Vagina (tissue), 2 donors: ENCODE data around the gene COL27A1.

ENCODE experiments used
- POLR2AphosphoS5 ChIP-seq, 2 donors: sonication (generic); formaldehyde crosslinking; IDR thresholded peaks; one replicate each; pipeline ENCODE4 v1.9.0; 2017; ENCODE audit warnings: antibody characterized with exemption in 2 of 2, mild to moderate bottlenecking in 2 of 2, low read depth in 1 of 2; ENCODE audit not compliant: insufficient read depth in 1 of 2
- TF ChIP-seq, protein P1 (sequence below), 3 experiments: fragments of 450-650 bp in 2 of 3; fragments of 200-600 bp in 1 of 3; sonication (generic) in 1 of 3; IDR thresholded peaks; one replicate each; pipeline ENCODE4 v1.5.1; 2017 to 2019; ENCODE audit warnings: antibody characterized with exemption in 3 of 3, mild to moderate bottlenecking in 2 of 3, moderate library complexity in 2 of 3

DNA sequence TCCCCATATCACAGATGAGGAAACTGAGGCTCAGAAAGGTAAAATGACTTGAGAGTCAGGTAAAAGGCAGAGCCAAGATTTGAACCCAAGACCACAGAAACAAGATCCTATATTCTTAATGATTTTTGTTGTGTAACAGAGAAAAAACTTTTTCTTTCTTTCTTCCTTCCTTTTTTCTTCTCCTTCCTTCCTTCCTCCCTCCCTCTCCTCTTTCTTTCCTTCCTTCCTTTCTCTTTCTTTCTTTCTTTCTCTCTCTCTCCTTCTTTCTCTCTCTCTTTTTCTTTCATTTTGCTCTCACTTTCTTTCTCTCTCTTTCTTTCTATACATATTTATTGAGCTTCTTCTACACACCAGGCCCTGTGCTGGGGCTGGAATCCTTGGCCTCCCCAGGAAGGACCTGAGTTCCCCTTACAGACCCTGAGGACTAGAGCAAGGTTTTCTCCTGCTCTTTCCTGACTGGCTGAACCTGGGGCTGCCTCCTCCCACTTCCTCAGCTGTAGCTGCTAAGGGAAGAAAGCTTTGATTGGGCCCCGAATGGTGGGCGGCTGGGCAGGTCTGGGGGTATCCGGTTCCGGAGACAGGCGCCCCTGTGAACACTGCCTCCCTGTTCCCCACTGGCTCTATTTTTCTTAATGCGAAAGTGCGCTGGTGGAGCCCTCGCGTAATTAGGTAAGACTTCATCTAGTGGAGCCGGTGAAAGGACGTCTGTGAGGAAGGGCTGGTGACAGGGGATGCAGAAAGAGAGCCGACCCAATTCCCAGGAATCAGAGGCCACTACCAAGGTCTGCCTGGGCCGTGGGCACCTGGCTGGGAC, 28.9 kb upstream of the COL27A1 start:
- TF ChIP-seq, protein P1, sequence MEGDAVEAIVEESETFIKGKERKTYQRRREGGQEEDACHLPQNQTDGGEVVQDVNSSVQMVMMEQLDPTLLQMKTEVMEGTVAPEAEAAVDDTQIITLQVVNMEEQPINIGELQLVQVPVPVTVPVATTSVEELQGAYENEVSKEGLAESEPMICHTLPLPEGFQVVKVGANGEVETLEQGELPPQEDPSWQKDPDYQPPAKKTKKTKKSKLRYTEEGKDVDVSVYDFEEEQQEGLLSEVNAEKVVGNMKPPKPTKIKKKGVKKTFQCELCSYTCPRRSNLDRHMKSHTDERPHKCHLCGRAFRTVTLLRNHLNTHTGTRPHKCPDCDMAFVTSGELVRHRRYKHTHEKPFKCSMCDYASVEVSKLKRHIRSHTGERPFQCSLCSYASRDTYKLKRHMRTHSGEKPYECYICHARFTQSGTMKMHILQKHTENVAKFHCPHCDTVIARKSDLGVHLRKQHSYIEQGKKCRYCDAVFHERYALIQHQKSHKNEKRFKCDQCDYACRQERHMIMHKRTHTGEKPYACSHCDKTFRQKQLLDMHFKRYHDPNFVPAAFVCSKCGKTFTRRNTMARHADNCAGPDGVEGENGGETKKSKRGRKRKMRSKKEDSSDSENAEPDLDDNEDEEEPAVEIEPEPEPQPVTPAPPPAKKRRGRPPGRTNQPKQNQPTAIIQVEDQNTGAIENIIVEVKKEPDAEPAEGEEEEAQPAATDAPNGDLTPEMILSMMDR (IDR thresholded peaks at IDR 0.05): no peak
- no peak for TF ChIP-seq POLR2AphosphoS5 (IDR thresholded peaks at IDR 0.05; ENCODE audit: insufficient read depth in 1 of 2, low read depth in 1 of 2)
